Osteoblast (primary cell): ENCODE data around the gene MAN2A1. TPM values are rescaled to one million over a fixed set of nuclear protein-coding genes. Genes with fewer than 3 reads are reported as not detected.

Experiments used
- DNase-seq: peaks from one replicate; pipeline ENCODE4 v3.0.0; 2011; ENCODE audit warnings: low spot score, mixed read lengths; ENCODE audit not compliant: insufficient read length; ENCODE audit errors: missing footprints
- H2AFZ ChIP-seq: 2 replicates; pipeline ENCODE4 v1.6.0; 2011; ENCODE audit warnings: mild to moderate bottlenecking, low read length
- H3K27ac ChIP-seq: 2 replicates; pipeline ENCODE4 v1.5.1; 2011; ENCODE audit warnings: mild to moderate bottlenecking, low read depth, low read length, moderate library complexity
- H3K27me3 ChIP-seq: 2 replicates; pipeline ENCODE4 v1.6.0; 2012; ENCODE audit warnings: mild to moderate bottlenecking, control low read depth, inconsistent platforms, low read length, moderate library complexity; ENCODE audit not compliant: insufficient read depth
- H3K36me3 ChIP-seq: 2 replicates; pipeline ENCODE4 v1.5.1; 2011; ENCODE audit warnings: mild to moderate bottlenecking, low read length, control low read depth, moderate library complexity; ENCODE audit not compliant: insufficient read depth
- H3K4me1 ChIP-seq: 2 replicates; pipeline ENCODE4 v1.5.1; 2011; ENCODE audit warnings: mild to moderate bottlenecking, low read length, control low read depth, moderate library complexity; ENCODE audit not compliant: insufficient read depth
- H3K4me2 ChIP-seq: 2 replicates; pipeline ENCODE4 v1.6.0; 2011; ENCODE audit warnings: mild to moderate bottlenecking, low read length; ENCODE audit not compliant: insufficient read depth
- H3K4me3 ChIP-seq: fragments of 200-600 bp; sonication (generic); 3 replicates; pipeline ENCODE4 v1.5.1; 2012; ENCODE audit warnings: mild to moderate bottlenecking, low read length, inconsistent platforms; ENCODE audit not compliant: insufficient read depth
- H3K79me2 ChIP-seq: 2 replicates; pipeline ENCODE4 v1.6.0; 2012; ENCODE audit warnings: mild to moderate bottlenecking, low read length, control low read depth, inconsistent platforms; ENCODE audit not compliant: insufficient read depth
- H3K9me3 ChIP-seq: 2 replicates; pipeline ENCODE4 v1.5.1; 2011; ENCODE audit warnings: low read depth, low read length, control low read depth
- H4K20me1 ChIP-seq: 2 replicates; pipeline ENCODE4 v1.6.0; 2012; ENCODE audit warnings: mild to moderate bottlenecking, low read length, control low read depth; ENCODE audit not compliant: insufficient read depth
- total RNA-seq: library from RNA; depleted of rRNA; stranded (reverse); fragments of >200 nt; gene quantifications from 2 replicates; pipeline ENCODE4 v1.2.3, GENCODE V29; 2012
- TF ChIP-seq, protein P1 (sequence below): IDR thresholded peaks from 2 replicates; pipeline ENCODE4 v1.5.1; 2011; ENCODE audit warnings: mild to moderate bottlenecking, low read depth, low read length, moderate library complexity; ENCODE audit errors: extremely low read depth

Gene MAN2A1
- total RNA-seq, 1 donor = 81.8 TPM

DNA sequence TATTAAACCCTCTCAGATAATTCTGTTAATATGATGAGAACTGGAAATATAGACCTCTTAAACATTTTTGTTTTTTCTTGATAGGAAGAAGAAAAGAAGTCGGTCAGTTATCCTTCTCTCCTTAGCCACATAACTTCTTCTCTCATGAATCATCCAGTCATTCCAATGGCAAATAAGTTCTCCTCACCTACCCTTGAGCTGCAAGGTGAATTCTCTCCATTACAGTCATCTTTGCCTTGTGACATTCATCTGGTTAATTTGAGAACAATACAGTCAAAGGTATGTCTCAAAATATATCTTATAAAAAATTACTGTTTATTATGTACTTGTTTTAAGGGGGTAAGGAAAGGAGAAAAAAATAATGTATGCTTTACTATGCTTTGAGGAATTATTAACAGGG is 165.3 kb downstream of the MAN2A1 start:
- Histone ChIP-seq H3K9me3 (no peaks in the 10 kb centered on the region), H3K79me2 (no peaks in the 10 kb centered on the region), H3K27me3 (no peaks in the 10 kb centered on the region), H2AFZ (no peak overlapping the region), H3K36me3 (peaks cover 6% of the 10 kb centered on the region), H3K4me3 (no peak overlapping the region), H3K4me1 (peaks cover 3% of the 10 kb centered on the region), H3K27ac (no peak overlapping the region), H4K20me1 (no peaks in the 10 kb centered on the region), H3K4me2 (no peak overlapping the region)
- no peak for DNase-seq
- TF ChIP-seq, protein P1, sequence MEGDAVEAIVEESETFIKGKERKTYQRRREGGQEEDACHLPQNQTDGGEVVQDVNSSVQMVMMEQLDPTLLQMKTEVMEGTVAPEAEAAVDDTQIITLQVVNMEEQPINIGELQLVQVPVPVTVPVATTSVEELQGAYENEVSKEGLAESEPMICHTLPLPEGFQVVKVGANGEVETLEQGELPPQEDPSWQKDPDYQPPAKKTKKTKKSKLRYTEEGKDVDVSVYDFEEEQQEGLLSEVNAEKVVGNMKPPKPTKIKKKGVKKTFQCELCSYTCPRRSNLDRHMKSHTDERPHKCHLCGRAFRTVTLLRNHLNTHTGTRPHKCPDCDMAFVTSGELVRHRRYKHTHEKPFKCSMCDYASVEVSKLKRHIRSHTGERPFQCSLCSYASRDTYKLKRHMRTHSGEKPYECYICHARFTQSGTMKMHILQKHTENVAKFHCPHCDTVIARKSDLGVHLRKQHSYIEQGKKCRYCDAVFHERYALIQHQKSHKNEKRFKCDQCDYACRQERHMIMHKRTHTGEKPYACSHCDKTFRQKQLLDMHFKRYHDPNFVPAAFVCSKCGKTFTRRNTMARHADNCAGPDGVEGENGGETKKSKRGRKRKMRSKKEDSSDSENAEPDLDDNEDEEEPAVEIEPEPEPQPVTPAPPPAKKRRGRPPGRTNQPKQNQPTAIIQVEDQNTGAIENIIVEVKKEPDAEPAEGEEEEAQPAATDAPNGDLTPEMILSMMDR = no peak

DNA sequence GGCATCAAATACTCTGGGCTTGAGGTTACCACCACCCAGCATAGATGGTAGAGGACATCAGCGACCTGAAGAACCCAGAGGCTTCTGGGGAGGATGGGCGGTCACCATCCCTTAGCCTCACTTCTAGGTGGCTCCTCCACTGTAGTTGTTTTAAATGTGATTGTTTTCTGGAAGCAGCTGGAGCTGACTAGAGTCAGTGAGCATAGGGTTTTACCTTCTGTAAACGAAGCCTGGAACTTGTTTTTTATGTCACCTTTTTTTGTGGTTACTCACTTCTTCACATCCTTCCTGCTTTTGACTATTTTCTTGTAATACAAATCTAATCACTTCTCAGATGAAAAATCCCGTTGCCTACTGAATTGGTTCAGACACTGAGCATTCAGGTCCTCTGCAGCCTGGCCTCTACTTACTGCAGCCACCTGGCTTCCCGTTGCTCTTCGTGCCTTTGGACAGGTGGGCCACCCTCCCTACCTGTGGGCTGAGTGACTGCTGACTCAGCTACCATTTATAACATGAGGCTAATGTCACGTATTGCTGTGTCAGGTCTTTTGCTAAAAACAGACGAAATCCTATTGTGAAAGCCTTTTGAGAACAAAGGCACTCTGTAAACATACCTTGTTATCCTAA is 167.8 kb downstream of the MAN2A1 start:
- Histone ChIP-seq H3K4me1 (peaks cover 3% of the 10 kb centered on the region), H3K27ac (no peak overlapping the region), H4K20me1 (no peaks in the 10 kb centered on the region), H3K27me3 (no peaks in the 10 kb centered on the region), H3K36me3 (peaks cover 6% of the 10 kb centered on the region), H3K79me2 (no peaks in the 10 kb centered on the region), H2AFZ (no peak overlapping the region), H3K9me3 (no peaks in the 10 kb centered on the region), H3K4me3 (no peak overlapping the region), H3K4me2 (no peak overlapping the region)
- TF ChIP-seq, protein P1 = no peak
- DNase-seq = no peak

DNA sequence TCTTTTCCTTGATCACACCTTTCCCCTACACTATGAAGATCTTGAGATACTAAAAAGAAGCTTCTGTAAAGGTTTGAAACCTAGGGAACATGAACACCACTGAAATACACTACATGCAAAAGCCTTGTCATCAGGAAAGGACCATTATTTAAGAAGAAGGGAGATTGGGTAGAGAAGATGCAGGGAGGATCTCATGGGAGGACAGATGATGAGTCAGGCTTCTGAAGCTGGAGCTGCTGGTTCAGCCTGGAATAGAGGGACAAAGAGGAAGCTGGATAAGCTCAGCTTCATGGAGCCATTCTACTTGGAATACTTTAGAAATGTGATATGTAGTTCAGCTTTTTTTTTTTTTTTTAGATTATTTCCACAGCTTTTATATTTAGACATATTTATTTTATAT is 169.8 kb downstream of the MAN2A1 start:
- H2AFZ ChIP-seq = no peak overlapping the region
- no peaks in the 10 kb centered on the region for H3K79me2 ChIP-seq
- no peaks in the 10 kb centered on the region for H3K9me3 ChIP-seq
- H3K4me1 ChIP-seq = peaks cover 9% of the 10 kb centered on the region
- H3K4me2 ChIP-seq = no peak overlapping the region
- H3K27ac ChIP-seq = no peak overlapping the region
- H3K27me3 ChIP-seq = no peaks in the 10 kb centered on the region
- H3K4me3 ChIP-seq = no peak overlapping the region
- H3K36me3 ChIP-seq = peaks cover 6% of the 10 kb centered on the region
- no peak for DNase-seq
- H4K20me1 ChIP-seq = no peaks in the 10 kb centered on the region
- TF ChIP-seq, protein P1 = no peak

DNA sequence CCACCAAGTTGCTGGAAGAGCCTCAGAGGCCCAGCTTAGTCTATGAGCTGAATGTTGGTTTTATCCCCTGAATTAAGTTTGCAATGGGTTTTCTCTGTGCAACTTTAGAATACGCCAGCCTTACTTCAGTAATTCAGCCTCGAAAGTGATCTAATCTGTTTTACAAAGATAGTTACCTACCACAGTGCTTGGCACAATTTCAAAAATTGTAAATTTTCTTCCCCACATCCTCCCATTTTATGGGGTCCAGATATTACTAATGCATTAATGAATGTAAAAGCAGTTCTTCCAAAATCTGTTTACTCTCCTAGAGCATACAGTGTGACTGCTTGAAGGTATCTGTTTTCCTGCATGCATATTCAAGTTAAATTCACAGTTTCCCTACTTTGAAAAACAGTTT is 172.6 kb downstream of the MAN2A1 start:
- no peaks in the 10 kb centered on the region for H3K9me3 ChIP-seq
- H3K27me3 ChIP-seq = no peaks in the 10 kb centered on the region
- no peaks in the 10 kb centered on the region for H4K20me1 ChIP-seq
- no peak for DNase-seq
- H3K27ac ChIP-seq = no peak overlapping the region
- H3K4me2 ChIP-seq = no peak overlapping the region
- H3K4me1 ChIP-seq = peaks cover 27% of the 10 kb centered on the region
- no peak overlapping the region for H2AFZ ChIP-seq
- H3K36me3 ChIP-seq = peaks cover 6% of the 10 kb centered on the region
- no peaks in the 10 kb centered on the region for H3K79me2 ChIP-seq
- TF ChIP-seq, protein P1 = no peak
- H3K4me3 ChIP-seq = no peak overlapping the region
